ENCODE data around the gene GAMT. TPM values are rescaled to one million over a fixed set of nuclear protein-coding genes. Genes with fewer than 3 reads are reported as not detected.

GAMT gene
- total and polyA plus RNA-seq, 2 of the 13 experiments (the other 11 are each of a cell fraction or from before 2014, with no cell fraction given), result 115 to 124 TPM

DNA sequence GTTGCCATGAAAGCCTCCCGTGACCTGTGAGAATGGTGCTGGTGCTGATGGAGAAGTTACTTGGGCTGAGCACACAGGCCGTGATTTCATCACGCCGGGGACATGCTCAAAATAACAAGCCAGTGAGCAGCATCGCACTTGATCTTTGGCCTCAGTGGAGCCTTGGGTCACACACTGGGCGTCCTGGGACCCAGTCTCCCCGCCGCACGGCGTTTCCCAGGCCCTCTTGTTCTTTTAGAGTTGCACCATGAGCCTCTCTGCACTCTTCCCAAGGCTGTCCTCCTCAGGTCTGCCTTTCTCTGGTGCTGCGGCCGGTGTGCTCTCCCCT lies 27.1 kb downstream of the GAMT start (continued):
- peak; percentile 45; the same call in 1 of the 2 replicates for TF ChIP-seq FOXA3 (CRISPR knock-in tag; IDR thresholded peaks at IDR 0.05)
- TF ChIP-seq, protein P1, sequence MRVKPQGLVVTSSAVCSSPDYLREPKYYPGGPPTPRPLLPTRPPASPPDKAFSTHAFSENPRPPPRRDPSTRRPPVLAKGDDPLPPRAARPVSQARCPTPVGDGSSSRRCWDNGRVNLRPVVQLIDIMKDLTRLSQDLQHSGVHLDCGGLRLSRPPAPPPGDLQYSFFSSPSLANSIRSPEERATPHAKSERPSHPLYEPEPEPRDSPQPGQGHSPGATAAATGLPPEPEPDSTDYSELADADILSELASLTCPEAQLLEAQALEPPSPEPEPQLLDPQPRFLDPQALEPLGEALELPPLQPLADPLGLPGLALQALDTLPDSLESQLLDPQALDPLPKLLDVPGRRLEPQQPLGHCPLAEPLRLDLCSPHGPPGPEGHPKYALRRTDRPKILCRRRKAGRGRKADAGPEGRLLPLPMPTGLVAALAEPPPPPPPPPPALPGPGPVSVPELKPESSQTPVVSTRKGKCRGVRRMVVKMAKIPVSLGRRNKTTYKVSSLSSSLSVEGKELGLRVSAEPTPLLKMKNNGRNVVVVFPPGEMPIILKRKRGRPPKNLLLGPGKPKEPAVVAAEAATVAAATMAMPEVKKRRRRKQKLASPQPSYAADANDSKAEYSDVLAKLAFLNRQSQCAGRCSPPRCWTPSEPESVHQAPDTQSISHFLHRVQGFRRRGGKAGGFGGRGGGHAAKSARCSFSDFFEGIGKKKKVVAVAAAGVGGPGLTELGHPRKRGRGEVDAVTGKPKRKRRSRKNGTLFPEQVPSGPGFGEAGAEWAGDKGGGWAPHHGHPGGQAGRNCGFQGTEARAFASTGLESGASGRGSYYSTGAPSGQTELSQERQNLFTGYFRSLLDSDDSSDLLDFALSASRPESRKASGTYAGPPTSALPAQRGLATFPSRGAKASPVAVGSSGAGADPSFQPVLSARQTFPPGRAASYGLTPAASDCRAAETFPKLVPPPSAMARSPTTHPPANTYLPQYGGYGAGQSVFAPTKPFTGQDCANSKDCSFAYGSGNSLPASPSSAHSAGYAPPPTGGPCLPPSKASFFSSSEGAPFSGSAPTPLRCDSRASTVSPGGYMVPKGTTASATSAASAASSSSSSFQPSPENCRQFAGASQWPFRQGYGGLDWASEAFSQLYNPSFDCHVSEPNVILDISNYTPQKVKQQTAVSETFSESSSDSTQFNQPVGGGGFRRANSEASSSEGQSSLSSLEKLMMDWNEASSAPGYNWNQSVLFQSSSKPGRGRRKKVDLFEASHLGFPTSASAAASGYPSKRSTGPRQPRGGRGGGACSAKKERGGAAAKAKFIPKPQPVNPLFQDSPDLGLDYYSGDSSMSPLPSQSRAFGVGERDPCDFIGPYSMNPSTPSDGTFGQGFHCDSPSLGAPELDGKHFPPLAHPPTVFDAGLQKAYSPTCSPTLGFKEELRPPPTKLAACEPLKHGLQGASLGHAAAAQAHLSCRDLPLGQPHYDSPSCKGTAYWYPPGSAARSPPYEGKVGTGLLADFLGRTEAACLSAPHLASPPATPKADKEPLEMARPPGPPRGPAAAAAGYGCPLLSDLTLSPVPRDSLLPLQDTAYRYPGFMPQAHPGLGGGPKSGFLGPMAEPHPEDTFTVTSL (CRISPR knock-in tag; IDR thresholded peaks at IDR 0.05; ENCODE audit: borderline replicate concordance), result peak; percentile 23; the same call in 1 of the 2 replicates
- TF ChIP-seq MTA1 (CRISPR knock-in tag; IDR thresholded peaks at IDR 0.05; ENCODE audit: borderline replicate concordance), result no peak
- TF ChIP-seq ZNF263 (CRISPR knock-in tag; IDR thresholded peaks at IDR 0.05), result peak; percentile 78
- TF ChIP-seq SOX6 (IDR thresholded peaks at IDR 0.05), result no peak
- TF ChIP-seq SOX6 (CRISPR knock-in tag; IDR thresholded peaks at IDR 0.05), result peak; percentile 50
- TF ChIP-seq, protein P2, sequence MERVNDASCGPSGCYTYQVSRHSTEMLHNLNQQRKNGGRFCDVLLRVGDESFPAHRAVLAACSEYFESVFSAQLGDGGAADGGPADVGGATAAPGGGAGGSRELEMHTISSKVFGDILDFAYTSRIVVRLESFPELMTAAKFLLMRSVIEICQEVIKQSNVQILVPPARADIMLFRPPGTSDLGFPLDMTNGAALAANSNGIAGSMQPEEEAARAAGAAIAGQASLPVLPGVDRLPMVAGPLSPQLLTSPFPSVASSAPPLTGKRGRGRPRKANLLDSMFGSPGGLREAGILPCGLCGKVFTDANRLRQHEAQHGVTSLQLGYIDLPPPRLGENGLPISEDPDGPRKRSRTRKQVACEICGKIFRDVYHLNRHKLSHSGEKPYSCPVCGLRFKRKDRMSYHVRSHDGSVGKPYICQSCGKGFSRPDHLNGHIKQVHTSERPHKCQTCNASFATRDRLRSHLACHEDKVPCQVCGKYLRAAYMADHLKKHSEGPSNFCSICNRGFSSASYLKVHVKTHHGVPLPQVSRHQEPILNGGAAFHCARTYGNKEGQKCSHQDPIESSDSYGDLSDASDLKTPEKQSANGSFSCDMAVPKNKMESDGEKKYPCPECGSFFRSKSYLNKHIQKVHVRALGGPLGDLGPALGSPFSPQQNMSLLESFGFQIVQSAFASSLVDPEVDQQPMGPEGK (CRISPR knock-in tag; IDR thresholded peaks at IDR 0.05), result peak; percentile 73; the same call in 1 of the 2 replicates
- TF ChIP-seq CEBPG (CRISPR knock-in tag; IDR thresholded peaks at IDR 0.05), result peak; percentile 89
- no peak; the same call in 1 of the 2 replicates for TF ChIP-seq POLR2G (IDR thresholded peaks at IDR 0.05; ENCODE audit: low read depth, low read length)
- peak; percentile 54 for TF ChIP-seq MED1 (CRISPR knock-in tag; IDR thresholded peaks at IDR 0.05)
- 0 out of 2 replicates have a peak, but pooled peaks have one; percentile 2 for TF ChIP-seq NCOA1 (CRISPR knock-in tag; IDR thresholded peaks at IDR 0.05)
- TF ChIP-seq RFXANK (CRISPR knock-in tag; IDR thresholded peaks at IDR 0.05), result no peak
- peak; percentile 50; the same call in 1 of the 2 replicates for TF ChIP-seq SALL1 (CRISPR knock-in tag; IDR thresholded peaks at IDR 0.05)
- 0 out of 2 replicates have a peak, but pooled peaks have one; percentile 34 for TF ChIP-seq KDM1A (CRISPR knock-in tag; IDR thresholded peaks at IDR 0.05)
- TF ChIP-seq ZNF790 (CRISPR knock-in tag; IDR thresholded peaks at IDR 0.05; ENCODE audit: borderline replicate concordance), result 0 out of 2 replicates have a peak, but pooled peaks have one; percentile 82
- no peak; the same call in 1 of the 2 replicates for TF ChIP-seq THAP11 (CRISPR knock-in tag; IDR thresholded peaks at IDR 0.05)
- TF ChIP-seq GTF2F1 (IDR thresholded peaks at IDR 0.05; ENCODE audit: low read length), result no peak
- TF ChIP-seq, protein P3, sequence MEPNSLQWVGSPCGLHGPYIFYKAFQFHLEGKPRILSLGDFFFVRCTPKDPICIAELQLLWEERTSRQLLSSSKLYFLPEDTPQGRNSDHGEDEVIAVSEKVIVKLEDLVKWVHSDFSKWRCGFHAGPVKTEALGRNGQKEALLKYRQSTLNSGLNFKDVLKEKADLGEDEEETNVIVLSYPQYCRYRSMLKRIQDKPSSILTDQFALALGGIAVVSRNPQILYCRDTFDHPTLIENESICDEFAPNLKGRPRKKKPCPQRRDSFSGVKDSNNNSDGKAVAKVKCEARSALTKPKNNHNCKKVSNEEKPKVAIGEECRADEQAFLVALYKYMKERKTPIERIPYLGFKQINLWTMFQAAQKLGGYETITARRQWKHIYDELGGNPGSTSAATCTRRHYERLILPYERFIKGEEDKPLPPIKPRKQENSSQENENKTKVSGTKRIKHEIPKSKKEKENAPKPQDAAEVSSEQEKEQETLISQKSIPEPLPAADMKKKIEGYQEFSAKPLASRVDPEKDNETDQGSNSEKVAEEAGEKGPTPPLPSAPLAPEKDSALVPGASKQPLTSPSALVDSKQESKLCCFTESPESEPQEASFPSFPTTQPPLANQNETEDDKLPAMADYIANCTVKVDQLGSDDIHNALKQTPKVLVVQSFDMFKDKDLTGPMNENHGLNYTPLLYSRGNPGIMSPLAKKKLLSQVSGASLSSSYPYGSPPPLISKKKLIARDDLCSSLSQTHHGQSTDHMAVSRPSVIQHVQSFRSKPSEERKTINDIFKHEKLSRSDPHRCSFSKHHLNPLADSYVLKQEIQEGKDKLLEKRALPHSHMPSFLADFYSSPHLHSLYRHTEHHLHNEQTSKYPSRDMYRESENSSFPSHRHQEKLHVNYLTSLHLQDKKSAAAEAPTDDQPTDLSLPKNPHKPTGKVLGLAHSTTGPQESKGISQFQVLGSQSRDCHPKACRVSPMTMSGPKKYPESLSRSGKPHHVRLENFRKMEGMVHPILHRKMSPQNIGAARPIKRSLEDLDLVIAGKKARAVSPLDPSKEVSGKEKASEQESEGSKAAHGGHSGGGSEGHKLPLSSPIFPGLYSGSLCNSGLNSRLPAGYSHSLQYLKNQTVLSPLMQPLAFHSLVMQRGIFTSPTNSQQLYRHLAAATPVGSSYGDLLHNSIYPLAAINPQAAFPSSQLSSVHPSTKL (CRISPR knock-in tag; IDR thresholded peaks at IDR 0.05), result peak; percentile 63; the same call in 1 of the 2 replicates
- 0 out of 2 replicates have a peak, but pooled peaks have one; percentile 34 for TF ChIP-seq YEATS2 (CRISPR knock-in tag; IDR thresholded peaks at IDR 0.05; ENCODE audit: borderline replicate concordance)
- TF ChIP-seq ZNF225 (CRISPR knock-in tag; IDR thresholded peaks at IDR 0.05), result peak; percentile 36; the same call in 1 of the 2 replicates

Data from HepG2 (cell line).